ENCODE results near the gene PFKFB4. TPM values are rescaled to one million over a fixed set of nuclear protein-coding genes. Genes with fewer than 3 reads are reported as not detected.

PFKFB4 gene
- total and polyA plus RNA-seq, 2 of the 4 experiments (the other 2 are of a cell fraction) = 16.9 to 17.0 TPM

DNA sequence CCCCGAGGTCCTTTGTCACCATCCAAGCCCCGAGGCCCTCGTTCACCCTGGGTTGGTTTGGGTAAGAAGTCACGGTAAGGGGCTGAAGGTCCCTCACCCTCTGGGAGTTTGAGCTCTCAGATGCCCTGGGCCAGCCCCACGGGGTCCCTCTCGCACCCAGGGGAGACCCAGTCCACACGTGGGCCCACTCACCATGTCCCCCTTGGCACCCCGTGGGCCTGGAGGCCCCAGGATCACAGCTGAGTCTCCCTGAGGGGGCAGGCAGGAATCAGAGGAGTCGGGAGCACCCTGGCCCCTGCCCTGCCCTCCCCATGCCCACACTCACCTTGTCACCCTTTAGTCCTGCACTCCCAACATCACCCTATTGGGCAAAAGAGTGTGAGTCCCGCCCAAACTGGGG lies 12.8 kb upstream of the PFKFB4 start:
- in situ Hi-C loops (cut with MboI; ENCODE audit: low sequenced_read_pairs) (no loop called here), dilution Hi-C loops (cut with HindIII; ENCODE audit: low sequenced_read_pairs, unreplicated experiment) (no loop called here), intact Hi-C loops (cut with micrococcal nuclease) (no loop called here)
- Histone ChIP-seq H4K91ac (ENCODE audit: insufficient read depth, low read depth, low read length) (no peak overlapping the region), H3K18ac (ENCODE audit: low read depth, low read length) (no peak overlapping the region), H2BK5ac (ENCODE audit: low read depth, low read length, poor library complexity, severe bottlenecking) (peak overlapping the region; percentile 5), H3K4me1 (ENCODE audit: control insufficient read depth, insufficient read depth, low read length) (peaks cover 9% of the 10 kb centered on the region), H2AK9ac (replicated peaks; ENCODE audit: low read depth, low read length, poor library complexity) (no peak overlapping the region), H3K4me3 (ENCODE audit: insufficient read depth, low read depth, low read length) (no peak overlapping the region), H2AK5ac (ENCODE audit: low read depth, low read length) (no peak overlapping the region), H3K9me3 (ENCODE audit: control insufficient read depth, insufficient read depth, low read length) (no peaks in the 10 kb centered on the region), H4K8ac (ENCODE audit: low read depth in 2 of 2, low read length in 2 of 2) (no peak overlapping the region), H3K9ac (ENCODE audit: low read depth, low read length) (no peak overlapping the region), H4K5ac (ENCODE audit: low read depth, low read length) (no peak overlapping the region), H3K4ac (ENCODE audit: low read depth, low read length) (no peak overlapping the region), H2BK120ac (ENCODE audit: low read depth, low read length) (no peak overlapping the region), H2BK20ac (ENCODE audit: low read depth, low read length) (no peak overlapping the region), H3K36me3 (ENCODE audit: control insufficient read depth, insufficient read depth, low read length) (peaks cover 74% of the 10 kb centered on the region), H3K4me2 (ENCODE audit: low read depth, low read length) (no peak overlapping the region), H3K9me1 (ENCODE audit: insufficient read depth, low read length) (peaks cover 24% of the 10 kb centered on the region), H3K23ac (ENCODE audit: low read depth, low read length) (no peak overlapping the region), H4K20me1 (ENCODE audit: insufficient read depth, low read length) (peaks cover 6% of the 10 kb centered on the region; the same call in 1 of the 2 replicates), H3K14ac (replicated peaks; ENCODE audit: low read depth, low read length) (no peak overlapping the region), H2AFZ (replicated peaks; ENCODE audit: low read length, poor library complexity) (peak overlapping the region; percentile 43), H3K56ac (ENCODE audit: extremely low read depth, insufficient read depth, low read length) (no peak overlapping the region), H3K27me3 (ENCODE audit: control insufficient read depth, insufficient read depth, low read length) (no peaks in the 10 kb centered on the region), H3K79me1 (ENCODE audit: low read depth in 1 of 2, low read length in 2 of 2) (peaks cover 4 to 26% of the 10 kb centered on the region in 2 experiments; a peak in 3 of 4 replicates), H2BK15ac (ENCODE audit: low read depth, low read length) (no peak overlapping the region), H3K27ac (ENCODE audit: insufficient read depth, low read length) (no peak overlapping the region)
- CTCF ChIA-PET = no interaction called here
- WGBS, 2 experiments (ENCODE audit: extremely low coverage in 2 of 2, insufficient read length in 1 of 2) = 80% methylated on average over 1 of the region's 10 CpGs; no CpG with 5 or more reads in 1 of the 2 experiments
- no TSS peak for BruUV-seq (replicated peaks)
- POLR2A ChIA-PET (ENCODE audit: unreplicated experiment) = no interaction called here
- ATAC-seq (ENCODE audit: low read depth) = no peak
- no peak for DNase-seq
- TF ChIP-seq RAD21 (IDR thresholded peaks at IDR 0.05; ENCODE audit: low read length) = no peak
- no peak for TF ChIP-seq MXI1 (IDR thresholded peaks at IDR 0.05; ENCODE audit: borderline replicate concordance, low read depth, low read length)
- TF ChIP-seq, protein P1, sequence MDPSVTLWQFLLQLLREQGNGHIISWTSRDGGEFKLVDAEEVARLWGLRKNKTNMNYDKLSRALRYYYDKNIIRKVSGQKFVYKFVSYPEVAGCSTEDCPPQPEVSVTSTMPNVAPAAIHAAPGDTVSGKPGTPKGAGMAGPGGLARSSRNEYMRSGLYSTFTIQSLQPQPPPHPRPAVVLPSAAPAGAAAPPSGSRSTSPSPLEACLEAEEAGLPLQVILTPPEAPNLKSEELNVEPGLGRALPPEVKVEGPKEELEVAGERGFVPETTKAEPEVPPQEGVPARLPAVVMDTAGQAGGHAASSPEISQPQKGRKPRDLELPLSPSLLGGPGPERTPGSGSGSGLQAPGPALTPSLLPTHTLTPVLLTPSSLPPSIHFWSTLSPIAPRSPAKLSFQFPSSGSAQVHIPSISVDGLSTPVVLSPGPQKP (IDR thresholded peaks at IDR 0.05; ENCODE audit: borderline replicate concordance, low read depth, low read length) = no peak
- TF ChIP-seq, protein P2, sequence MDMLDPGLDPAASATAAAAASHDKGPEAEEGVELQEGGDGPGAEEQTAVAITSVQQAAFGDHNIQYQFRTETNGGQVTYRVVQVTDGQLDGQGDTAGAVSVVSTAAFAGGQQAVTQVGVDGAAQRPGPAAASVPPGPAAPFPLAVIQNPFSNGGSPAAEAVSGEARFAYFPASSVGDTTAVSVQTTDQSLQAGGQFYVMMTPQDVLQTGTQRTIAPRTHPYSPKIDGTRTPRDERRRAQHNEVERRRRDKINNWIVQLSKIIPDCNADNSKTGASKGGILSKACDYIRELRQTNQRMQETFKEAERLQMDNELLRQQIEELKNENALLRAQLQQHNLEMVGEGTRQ (IDR thresholded peaks at IDR 0.05; ENCODE audit: low read depth, low read length) = no peak
- no peak for TF ChIP-seq CHD1 (IDR thresholded peaks at IDR 0.05; ENCODE audit: low read depth, low read length)
- no peak for TF ChIP-seq RCOR1 (IDR thresholded peaks at IDR 0.05; ENCODE audit: insufficient replicate concordance, low read length)
- TF ChIP-seq MAZ (IDR thresholded peaks at IDR 0.05; ENCODE audit: borderline replicate concordance, low read depth, low read length) = no peak
- no peak for TF ChIP-seq MAFK (IDR thresholded peaks at IDR 0.05; ENCODE audit: low read depth, low read length)
